ENCODE measurements around the gene CEBPZOS. TPM values are rescaled to one million over a fixed set of nuclear protein-coding genes. Genes with fewer than 3 reads are reported as not detected.

Gene CEBPZOS
- total and polyA plus RNA-seq, 2 of the 4 experiments (the other 2 are of a cell fraction) = 16.8 to 31.5 TPM

DNA sequence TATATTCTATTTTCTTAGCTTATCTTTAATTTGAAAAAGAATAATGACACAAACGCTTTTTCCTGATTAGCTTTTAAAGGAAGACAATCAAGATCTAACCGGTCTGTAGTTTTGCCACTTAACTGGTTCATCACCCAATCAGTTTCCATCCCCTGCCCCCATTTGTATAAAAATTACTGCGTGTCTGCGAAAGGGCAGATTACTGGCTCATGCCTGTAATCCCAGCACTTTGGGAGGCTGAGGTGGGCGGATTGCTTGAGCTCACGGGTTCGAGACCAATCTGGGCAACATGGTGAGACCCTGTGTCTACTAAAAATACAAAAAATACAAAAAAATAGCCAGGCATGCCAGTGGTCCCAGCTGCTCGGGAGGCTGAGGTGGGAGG is 2.4 kb downstream of the CEBPZOS start:
- Histone ChIP-seq H3K9me1 (ENCODE audit: insufficient read depth, low read length) (peaks cover 6% of the 10 kb centered on the region; the same call in 1 of the 2 replicates), H3K4ac (ENCODE audit: low read depth, low read length) (no peak overlapping the region), H4K8ac (ENCODE audit: low read depth in 2 of 2, low read length in 2 of 2) (no peak overlapping the region), H2AFZ (replicated peaks; ENCODE audit: low read length, poor library complexity) (no peak overlapping the region), H3K27me3 (ENCODE audit: control insufficient read depth, insufficient read depth, low read length) (no peaks in the 10 kb centered on the region), H2BK20ac (ENCODE audit: low read depth, low read length) (no peak overlapping the region), H2AK5ac (ENCODE audit: low read depth, low read length) (no peak overlapping the region), H3K9me3 (ENCODE audit: control insufficient read depth, insufficient read depth, low read length) (peaks cover 2% of the 10 kb centered on the region), H3K23ac (ENCODE audit: low read depth, low read length) (no peak overlapping the region), H4K20me1 (ENCODE audit: insufficient read depth, low read length) (peaks cover 11% of the 10 kb centered on the region; the same call in 1 of the 2 replicates), H2BK15ac (ENCODE audit: low read depth, low read length) (no peak overlapping the region), H2AK9ac (replicated peaks; ENCODE audit: low read depth, low read length, poor library complexity) (no peak overlapping the region), H3K79me1 (ENCODE audit: low read depth in 1 of 2, low read length in 2 of 2) (peaks cover 19 to 53% of the 10 kb centered on the region in 2 experiments), H2BK120ac (ENCODE audit: low read depth, low read length) (no peak overlapping the region), H4K91ac (ENCODE audit: insufficient read depth, low read depth, low read length) (no peak overlapping the region), H3K18ac (ENCODE audit: low read depth, low read length) (no peak overlapping the region), H3K56ac (ENCODE audit: extremely low read depth, insufficient read depth, low read length) (no peak overlapping the region), H3K4me2 (ENCODE audit: low read depth, low read length) (no peak overlapping the region), H3K9ac (ENCODE audit: low read depth, low read length) (no peak overlapping the region), H3K4me3 (ENCODE audit: insufficient read depth, low read depth, low read length) (no peak overlapping the region), H2BK5ac (ENCODE audit: low read depth, low read length, poor library complexity, severe bottlenecking) (no peak overlapping the region), H3K36me3 (ENCODE audit: control insufficient read depth, insufficient read depth, low read length) (peaks cover 9% of the 10 kb centered on the region), H3K4me1 (ENCODE audit: control insufficient read depth, insufficient read depth, low read length) (peaks cover 4% of the 10 kb centered on the region; the same call in 1 of the 2 replicates), H3K27ac (ENCODE audit: insufficient read depth, low read length) (no peak overlapping the region), H4K5ac (ENCODE audit: low read depth, low read length) (no peak overlapping the region), H3K14ac (replicated peaks; ENCODE audit: low read depth, low read length) (no peak overlapping the region)
- in situ Hi-C loops (cut with MboI; ENCODE audit: low sequenced_read_pairs) = no loop called here
- dilution Hi-C loops (cut with HindIII; ENCODE audit: low sequenced_read_pairs, unreplicated experiment) = no loop called here
- DNase-seq = no peak
- CTCF ChIA-PET = interaction anchor here (0.7 to 1.1 kb wide), 2 partner anchors 18 to 1295 kb away, joined by 3 read pairs; no protein-coding TSS in a partner anchor
- BruUV-seq (replicated peaks) = no TSS peak
- intact Hi-C loops (cut with micrococcal nuclease) = no loop called here
- POLR2A ChIA-PET (ENCODE audit: unreplicated experiment) = no interaction called here
- TF ChIP-seq RAD21 (IDR thresholded peaks at IDR 0.05; ENCODE audit: low read length) (no peak), MXI1 (IDR thresholded peaks at IDR 0.05; ENCODE audit: borderline replicate concordance, low read depth, low read length) (no peak), RFX5 (IDR thresholded peaks at IDR 0.05; ENCODE audit: low read depth, low read length) (no peak), POLR2A (IDR thresholded peaks at IDR 0.05; ENCODE audit: low read depth, low read length) (no peak), MAFK (IDR thresholded peaks at IDR 0.05; ENCODE audit: low read depth, low read length) (no peak)
- TF ChIP-seq, protein P1, sequence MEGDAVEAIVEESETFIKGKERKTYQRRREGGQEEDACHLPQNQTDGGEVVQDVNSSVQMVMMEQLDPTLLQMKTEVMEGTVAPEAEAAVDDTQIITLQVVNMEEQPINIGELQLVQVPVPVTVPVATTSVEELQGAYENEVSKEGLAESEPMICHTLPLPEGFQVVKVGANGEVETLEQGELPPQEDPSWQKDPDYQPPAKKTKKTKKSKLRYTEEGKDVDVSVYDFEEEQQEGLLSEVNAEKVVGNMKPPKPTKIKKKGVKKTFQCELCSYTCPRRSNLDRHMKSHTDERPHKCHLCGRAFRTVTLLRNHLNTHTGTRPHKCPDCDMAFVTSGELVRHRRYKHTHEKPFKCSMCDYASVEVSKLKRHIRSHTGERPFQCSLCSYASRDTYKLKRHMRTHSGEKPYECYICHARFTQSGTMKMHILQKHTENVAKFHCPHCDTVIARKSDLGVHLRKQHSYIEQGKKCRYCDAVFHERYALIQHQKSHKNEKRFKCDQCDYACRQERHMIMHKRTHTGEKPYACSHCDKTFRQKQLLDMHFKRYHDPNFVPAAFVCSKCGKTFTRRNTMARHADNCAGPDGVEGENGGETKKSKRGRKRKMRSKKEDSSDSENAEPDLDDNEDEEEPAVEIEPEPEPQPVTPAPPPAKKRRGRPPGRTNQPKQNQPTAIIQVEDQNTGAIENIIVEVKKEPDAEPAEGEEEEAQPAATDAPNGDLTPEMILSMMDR (conservative IDR thresholded peaks at IDR 0.05; ENCODE audit: low read depth, low read length) = no peak
- TF ChIP-seq, protein P2, sequence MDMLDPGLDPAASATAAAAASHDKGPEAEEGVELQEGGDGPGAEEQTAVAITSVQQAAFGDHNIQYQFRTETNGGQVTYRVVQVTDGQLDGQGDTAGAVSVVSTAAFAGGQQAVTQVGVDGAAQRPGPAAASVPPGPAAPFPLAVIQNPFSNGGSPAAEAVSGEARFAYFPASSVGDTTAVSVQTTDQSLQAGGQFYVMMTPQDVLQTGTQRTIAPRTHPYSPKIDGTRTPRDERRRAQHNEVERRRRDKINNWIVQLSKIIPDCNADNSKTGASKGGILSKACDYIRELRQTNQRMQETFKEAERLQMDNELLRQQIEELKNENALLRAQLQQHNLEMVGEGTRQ (IDR thresholded peaks at IDR 0.05; ENCODE audit: low read depth, low read length) = no peak
- no peak for ATAC-seq (ENCODE audit: low read depth)
- no CpG with 5 or more reads among the region's 8 CpGs for WGBS, 2 experiments (ENCODE audit: extremely low coverage in 2 of 2, insufficient read length in 1 of 2)
